ENCODE results near the gene MFN1. TPM values are rescaled to one million over a fixed set of nuclear protein-coding genes. Genes with fewer than 3 reads are reported as not detected.

The MFN1 gene
- total RNA-seq, 1 donor from 2014 or later = 96.2 TPM

- peak; percentile 17 for DNase-seq
Observed at GRCh38 chr3:179432021-179432420, 84.5 kb downstream of the MFN1 start.

- no peak for DNase-seq
Observed at GRCh38 chr3:179432451-179432850, 84.9 kb downstream of the MFN1 start.

- DNase-seq = no peak
Observed at GRCh38 chr3:179436517-179436916, 89.0 kb downstream of the MFN1 start.

GRCh38 chr3:179438841-179439240, 91.3 kb downstream of the MFN1 start:
- DNase-seq = no peak

Other genes starting within 250 kb of the MFN1 start
- 35.9 TPM for gene PIK3CA, start 199.4 kb upstream of the MFN1 start, total RNA-seq
- 2.0 TPM for gene KCNMB3, start 96.6 kb upstream of the MFN1 start, total RNA-seq
- 36.9 TPM for gene ZNF639, start 24.7 kb upstream of the MFN1 start, total RNA-seq
- 57.4 TPM for gene GNB4, start 103.8 kb downstream of the MFN1 start, total RNA-seq
- 45.8 TPM for gene ACTL6A, start 215.2 kb downstream of the MFN1 start, total RNA-seq